SK-N-SH treated with all-trans-retinoic acid at 6 μM for 48 hours (cell line): ENCODE results near the gene PIGM.

Experiments used
- ATAC-seq: fragments of 200-7000 bp; cut with Tn5 transposase; 3 replicates; pipeline ENCODE4 v1.9.1; 2020; ENCODE audit warnings: mild to moderate bottlenecking, moderate library complexity
- BACH2 ChIP-seq: fragments of 250-450 bp; sonication (Bioruptor Pico); IDR thresholded peaks from 2 replicates; pipeline ENCODE4 v1.9.0; 2021; ENCODE audit warnings: mild to moderate bottlenecking, borderline replicate concordance
- CREB5 ChIP-seq: fragments of 250-450 bp; sonication (Bioruptor Pico); IDR thresholded peaks from 2 replicates; pipeline ENCODE4 v1.5.1; 2020; ENCODE audit warnings: low read depth, mild to moderate bottlenecking, moderate library complexity
- CSDC2 ChIP-seq: fragments of 250-450 bp; sonication (Bioruptor Pico); IDR thresholded peaks from 2 replicates; pipeline ENCODE4 v1.5.0; 2020; ENCODE audit warnings: mild to moderate bottlenecking, moderate library complexity
- ESRRG ChIP-seq: fragments of 250-450 bp; sonication (Bioruptor Pico); IDR thresholded peaks from 2 replicates; pipeline ENCODE4 v1.6.1; 2021; ENCODE audit warnings: mild to moderate bottlenecking
- GLIS3 ChIP-seq: fragments of 250-450 bp; sonication (Bioruptor Pico); IDR thresholded peaks from 2 replicates; pipeline ENCODE4 v1.5.0; 2020; ENCODE audit warnings: mild to moderate bottlenecking, moderate library complexity
- ISL1 ChIP-seq: fragments of 250-450 bp; sonication (Bioruptor Pico); IDR thresholded peaks from 2 replicates; pipeline ENCODE4 v2.1.2; 2022; ENCODE audit warnings: mild to moderate bottlenecking, moderate library complexity
- OSR1 ChIP-seq: fragments of 250-450 bp; sonication (Bioruptor Pico); IDR thresholded peaks from 2 replicates; pipeline ENCODE4 v1.8.0; 2022; ENCODE audit warnings: moderate library complexity, mild to moderate bottlenecking, inconsistent platforms
- RARB ChIP-seq: fragments of 250-450 bp; sonication (Bioruptor Pico); IDR thresholded peaks from 2 replicates; pipeline ENCODE4 v1.8.0; 2021; ENCODE audit warnings: mild to moderate bottlenecking, moderate library complexity
- SNAI2 ChIP-seq: fragments of 250-450 bp; sonication (Bioruptor Pico); IDR thresholded peaks from 2 replicates; pipeline ENCODE4 v1.5.0; 2020; ENCODE audit warnings: mild to moderate bottlenecking, moderate library complexity
- TCF4 ChIP-seq: fragments of 250-450 bp; sonication (Bioruptor Pico); IDR thresholded peaks from 2 replicates; pipeline ENCODE4 v1.8.0; 2021; ENCODE audit warnings: mild to moderate bottlenecking, moderate library complexity, borderline replicate concordance
- TOX ChIP-seq: fragments of 250-450 bp; sonication (Bioruptor Pico); IDR thresholded peaks from 2 replicates; pipeline ENCODE4 v1.8.0; 2021; ENCODE audit warnings: mild to moderate bottlenecking, moderate library complexity, borderline replicate concordance
- TSHZ2 ChIP-seq: fragments of 250-450 bp; sonication (Bioruptor Pico); IDR thresholded peaks from 2 replicates; pipeline ENCODE4 v1.5.0; 2020; ENCODE audit warnings: mild to moderate bottlenecking, moderate library complexity
- ZC3H10 ChIP-seq: fragments of 250-450 bp; sonication (Bioruptor Pico); IDR thresholded peaks from 2 replicates; pipeline ENCODE4 v1.5.1; 2021; ENCODE audit warnings: mild to moderate bottlenecking, moderate library complexity
- ZFP3 ChIP-seq: fragments of 250-450 bp; sonication (Bioruptor Pico); IDR thresholded peaks from 2 replicates; pipeline ENCODE4 v1.5.0; 2020; ENCODE audit warnings: mild to moderate bottlenecking, moderate library complexity
- ZNF565 ChIP-seq: fragments of 450-650 bp; formaldehyde crosslinking; conservative IDR thresholded peaks from 2 replicates; pipeline ENCODE4 v1.5.0; 2020; ENCODE audit warnings: low read depth, mild to moderate bottlenecking, moderate library complexity
- ZNF70 ChIP-seq: fragments of 450-650 bp; formaldehyde crosslinking; IDR thresholded peaks from 2 replicates; pipeline ENCODE4 v1.5.0; 2020; ENCODE audit warnings: mild to moderate bottlenecking, moderate library complexity
- ZNF8 ChIP-seq: fragments of 450-650 bp; formaldehyde crosslinking; IDR thresholded peaks from 2 replicates; pipeline ENCODE4 v1.5.0; 2020; ENCODE audit warnings: mild to moderate bottlenecking, moderate library complexity
- TF ChIP-seq, protein P1 (sequence below): fragments of 250-450 bp; sonication (Bioruptor Pico); IDR thresholded peaks from 2 replicates; pipeline ENCODE4 v1.8.0; 2020; ENCODE audit warnings: mild to moderate bottlenecking, moderate library complexity, borderline replicate concordance
- TF ChIP-seq, protein P2 (sequence below): fragments of 250-450 bp; sonication (Bioruptor Pico); IDR thresholded peaks from 2 replicates; pipeline ENCODE4 v1.8.0; 2021; ENCODE audit warnings: low read depth, mild to moderate bottlenecking, moderate library complexity, borderline replicate concordance
- TF ChIP-seq, protein P3 (sequence below): fragments of 250-450 bp; sonication (Bioruptor Pico); IDR thresholded peaks from 2 replicates; pipeline ENCODE4 v1.5.1; 2021; ENCODE audit warnings: mild to moderate bottlenecking, moderate library complexity

The PIGM gene

GRCh38 chr1:160068225-160068624 is 36.4 kb upstream of the PIGM start:
- ATAC-seq, result no peak
- no peak for TF ChIP-seq BACH2 (CRISPR knock-in tag)
- no peak for TF ChIP-seq ZFP3
- TF ChIP-seq, protein P1, sequence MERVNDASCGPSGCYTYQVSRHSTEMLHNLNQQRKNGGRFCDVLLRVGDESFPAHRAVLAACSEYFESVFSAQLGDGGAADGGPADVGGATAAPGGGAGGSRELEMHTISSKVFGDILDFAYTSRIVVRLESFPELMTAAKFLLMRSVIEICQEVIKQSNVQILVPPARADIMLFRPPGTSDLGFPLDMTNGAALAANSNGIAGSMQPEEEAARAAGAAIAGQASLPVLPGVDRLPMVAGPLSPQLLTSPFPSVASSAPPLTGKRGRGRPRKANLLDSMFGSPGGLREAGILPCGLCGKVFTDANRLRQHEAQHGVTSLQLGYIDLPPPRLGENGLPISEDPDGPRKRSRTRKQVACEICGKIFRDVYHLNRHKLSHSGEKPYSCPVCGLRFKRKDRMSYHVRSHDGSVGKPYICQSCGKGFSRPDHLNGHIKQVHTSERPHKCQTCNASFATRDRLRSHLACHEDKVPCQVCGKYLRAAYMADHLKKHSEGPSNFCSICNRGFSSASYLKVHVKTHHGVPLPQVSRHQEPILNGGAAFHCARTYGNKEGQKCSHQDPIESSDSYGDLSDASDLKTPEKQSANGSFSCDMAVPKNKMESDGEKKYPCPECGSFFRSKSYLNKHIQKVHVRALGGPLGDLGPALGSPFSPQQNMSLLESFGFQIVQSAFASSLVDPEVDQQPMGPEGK, result no peak
- no peak for TF ChIP-seq CSDC2 (CRISPR knock-in tag)
- TF ChIP-seq, protein P2, sequence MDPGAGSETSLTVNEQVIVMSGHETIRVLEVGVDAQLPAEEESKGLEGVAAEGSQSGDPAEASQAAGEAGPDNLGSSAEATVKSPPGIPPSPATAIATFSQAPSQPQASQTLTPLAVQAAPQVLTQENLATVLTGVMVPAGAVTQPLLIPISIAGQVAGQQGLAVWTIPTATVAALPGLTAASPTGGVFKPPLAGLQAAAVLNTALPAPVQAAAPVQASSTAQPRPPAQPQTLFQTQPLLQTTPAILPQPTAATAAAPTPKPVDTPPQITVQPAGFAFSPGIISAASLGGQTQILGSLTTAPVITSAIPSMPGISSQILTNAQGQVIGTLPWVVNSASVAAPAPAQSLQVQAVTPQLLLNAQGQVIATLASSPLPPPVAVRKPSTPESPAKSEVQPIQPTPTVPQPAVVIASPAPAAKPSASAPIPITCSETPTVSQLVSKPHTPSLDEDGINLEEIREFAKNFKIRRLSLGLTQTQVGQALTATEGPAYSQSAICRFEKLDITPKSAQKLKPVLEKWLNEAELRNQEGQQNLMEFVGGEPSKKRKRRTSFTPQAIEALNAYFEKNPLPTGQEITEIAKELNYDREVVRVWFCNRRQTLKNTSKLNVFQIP, result no peak
- no peak for TF ChIP-seq ZNF70 (CRISPR knock-in tag)
- no peak for TF ChIP-seq SNAI2 (CRISPR knock-in tag)
- TF ChIP-seq GLIS3, result no peak
- no peak for TF ChIP-seq TSHZ2 (CRISPR knock-in tag)
- TF ChIP-seq ZNF565 (CRISPR knock-in tag), result no peak
- no peak for TF ChIP-seq ZC3H10 (CRISPR knock-in tag)
- no peak for TF ChIP-seq ESRRG (CRISPR knock-in tag)
- no peak for TF ChIP-seq RARB (CRISPR knock-in tag)
- TF ChIP-seq ZNF8 (CRISPR knock-in tag), result no peak
- TF ChIP-seq CREB5 (CRISPR knock-in tag), result no peak
- no peak for TF ChIP-seq TCF4 (CRISPR knock-in tag)
- TF ChIP-seq, protein P3, sequence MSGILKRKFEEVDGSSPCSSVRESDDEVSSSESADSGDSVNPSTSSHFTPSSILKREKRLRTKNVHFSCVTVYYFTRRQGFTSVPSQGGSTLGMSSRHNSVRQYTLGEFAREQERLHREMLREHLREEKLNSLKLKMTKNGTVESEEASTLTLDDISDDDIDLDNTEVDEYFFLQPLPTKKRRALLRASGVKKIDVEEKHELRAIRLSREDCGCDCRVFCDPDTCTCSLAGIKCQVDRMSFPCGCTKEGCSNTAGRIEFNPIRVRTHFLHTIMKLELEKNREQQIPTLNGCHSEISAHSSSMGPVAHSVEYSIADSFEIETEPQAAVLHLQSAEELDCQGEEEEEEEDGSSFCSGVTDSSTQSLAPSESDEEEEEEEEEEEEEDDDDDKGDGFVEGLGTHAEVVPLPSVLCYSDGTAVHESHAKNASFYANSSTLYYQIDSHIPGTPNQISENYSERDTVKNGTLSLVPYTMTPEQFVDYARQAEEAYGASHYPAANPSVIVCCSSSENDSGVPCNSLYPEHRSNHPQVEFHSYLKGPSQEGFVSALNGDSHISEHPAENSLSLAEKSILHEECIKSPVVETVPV, result no peak
- TF ChIP-seq OSR1 (CRISPR knock-in tag), result no peak

DNA sequence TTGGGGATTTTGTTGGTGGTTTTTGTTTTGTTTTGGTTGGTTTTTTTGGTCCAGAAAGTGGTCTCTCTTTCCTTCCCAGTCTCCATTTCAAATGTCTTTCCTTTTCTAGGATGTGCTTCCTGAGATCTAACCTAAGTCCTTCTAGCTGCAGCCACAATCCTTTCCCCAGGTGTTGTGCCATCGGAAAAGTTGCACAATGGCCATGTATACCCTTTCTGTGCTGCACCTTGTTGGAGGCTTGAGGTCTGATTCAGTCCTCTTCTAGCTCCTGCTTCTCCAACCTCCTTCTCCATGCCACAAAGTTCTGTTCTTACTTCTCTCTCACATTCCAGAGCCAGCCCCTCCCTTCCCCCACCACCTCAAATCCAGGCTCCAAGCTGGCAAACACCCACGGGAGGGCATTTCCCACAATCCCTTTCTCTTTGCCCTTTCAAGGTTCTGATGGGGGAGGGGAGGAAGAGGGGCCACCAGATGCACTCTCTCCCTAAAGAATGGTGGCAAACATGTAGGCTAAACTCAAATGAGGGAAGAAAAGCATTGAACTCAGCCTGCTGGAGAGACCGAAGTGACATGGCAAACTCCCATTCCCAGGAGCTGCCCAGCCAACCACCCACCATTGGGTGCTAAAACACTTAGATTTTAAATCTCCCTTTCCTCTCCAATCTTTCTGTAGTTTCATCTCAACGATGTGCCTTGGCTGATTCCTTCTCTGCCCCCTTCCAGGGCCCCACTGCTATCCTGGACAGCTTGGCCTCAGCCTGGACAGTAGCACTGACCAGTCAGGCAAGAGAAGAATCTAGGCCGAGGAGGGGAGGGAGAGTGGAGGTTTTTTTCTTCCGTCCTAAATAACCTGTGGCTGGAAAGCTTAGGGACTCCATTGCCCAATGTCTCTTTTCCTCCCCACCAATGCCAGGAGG is 35.3 kb upstream of the PIGM start:
- TF ChIP-seq CSDC2 (CRISPR knock-in tag) (no peak), OSR1 (CRISPR knock-in tag) (no peak), RARB (CRISPR knock-in tag) (no peak), ZC3H10 (CRISPR knock-in tag) (no peak), ISL1 (no peak), TOX (CRISPR knock-in tag) (no peak), ZFP3 (no peak), TSHZ2 (CRISPR knock-in tag) (no peak), ZNF8 (CRISPR knock-in tag) (no peak), ESRRG (CRISPR knock-in tag) (no peak)
- TF ChIP-seq, protein P3, result no peak
- TF ChIP-seq, protein P2, result no peak
- TF ChIP-seq, protein P1, result no peak
- ATAC-seq, result no peak
